Fibroblast of lung (primary cell): ENCODE measurements around the gene AGAP2. TPM values are rescaled to one million over a fixed set of nuclear protein-coding genes. Genes with fewer than 3 reads are reported as not detected.

Experiments
- DNase-seq, 2 donors: peaks; one replicate each; pipeline versions ENCODE4 v3.0.0 to v3.0.0-alpha.2; 2010; ENCODE audit warnings: low read depth in 2 of 2
- H2AFZ ChIP-seq: 2 replicates; pipeline ENCODE4 v1.5.1; 2012; ENCODE audit warnings: low read length, control low read depth, inconsistent platforms
- H3K27ac ChIP-seq: 2 replicates; pipeline ENCODE4 v1.5.1; 2011; ENCODE audit warnings: low read length, control low read depth; ENCODE audit not compliant: insufficient read depth
- H3K27me3 ChIP-seq: 2 replicates; pipeline ENCODE4 v1.5.1; 2011; ENCODE audit warnings: mild to moderate bottlenecking, low read length; ENCODE audit not compliant: control insufficient read depth, insufficient read depth
- H3K36me3 ChIP-seq: 2 replicates; pipeline ENCODE4 v1.5.1; 2011; ENCODE audit warnings: low read length; ENCODE audit not compliant: control insufficient read depth, insufficient read depth
- H3K4me1 ChIP-seq: 2 replicates; pipeline ENCODE4 v1.5.1; 2011; ENCODE audit warnings: low read length; ENCODE audit not compliant: control insufficient read depth, insufficient read depth; ENCODE audit errors: extremely low read depth
- H3K4me2 ChIP-seq: 2 replicates; pipeline ENCODE4 v1.5.1; 2011; ENCODE audit warnings: low read length, control low read depth; ENCODE audit not compliant: insufficient read depth; ENCODE audit errors: extremely low read depth
- H3K4me3 ChIP-seq, 4 experiments: fragments of 200-600 bp in 1 of 4; sonication (generic) in 1 of 4; replicated peaks in 1 of 4; 2 replicates each; pipeline ENCODE4 v1.5.1; 2011 to 2016; ENCODE audit warnings: low read length in 4 of 4, low read depth in 3 of 4, mild to moderate bottlenecking in 3 of 4, control low read depth in 2 of 4, inconsistent platforms in 1 of 4, mixed read lengths in 1 of 4; ENCODE audit not compliant: insufficient read depth in 1 of 4; ENCODE audit errors: control extremely low read depth in 1 of 4
- H3K79me2 ChIP-seq: 2 replicates; pipeline ENCODE4 v1.5.1; 2012; ENCODE audit warnings: mild to moderate bottlenecking, low read length, inconsistent platforms; ENCODE audit not compliant: control insufficient read depth, insufficient read depth
- H3K9ac ChIP-seq: 2 replicates; pipeline ENCODE4 v1.5.1; 2011; ENCODE audit warnings: mild to moderate bottlenecking, low read length, control low read depth; ENCODE audit not compliant: insufficient read depth
- H3K9me3 ChIP-seq: 2 replicates; pipeline ENCODE4 v1.5.1; 2012; ENCODE audit warnings: low read depth, low read length; ENCODE audit not compliant: control insufficient read depth, insufficient read depth
- H4K20me1 ChIP-seq: 2 replicates; pipeline ENCODE4 v1.5.1; 2011; ENCODE audit warnings: low read length; ENCODE audit not compliant: control insufficient read depth, insufficient read depth; ENCODE audit errors: extremely low read depth
- CTCF ChIP-seq, 2 donors: IDR thresholded peaks in 1 of 2; conservative IDR thresholded peaks in 1 of 2; 1 replicate in 1 of 2; 2 replicates in 1 of 2; pipeline ENCODE4 v1.5.1; 2011 to 2012; ENCODE audit warnings: low read length in 2 of 2, control low read depth in 1 of 2, inconsistent platforms in 1 of 2, low read depth in 1 of 2, mild to moderate bottlenecking in 1 of 2
- EZH2 ChIP-seq: IDR thresholded peaks from 2 replicates; pipeline ENCODE4 v1.5.1; 2012; ENCODE audit warnings: low read length, control low read depth, mild to moderate bottlenecking; ENCODE audit errors: missing control alignments
- polyA plus RNA-seq, 2 donors: library from polyadenylated mRNA; depleted of rRNA in 1 of 2; stranded (reverse) in 1 of 2; unstranded in 1 of 2; fragments of >200 nt; gene quantifications; 2 replicates each; pipeline ENCODE4 v1.2.1, GENCODE V29; 2011 to 2012; ENCODE audit warnings: missing spikeins in 1 of 2
- total RNA-seq: library from RNA; depleted of rRNA; stranded (reverse); fragments of >200 nt; gene quantifications from 2 replicates; pipeline ENCODE4 v1.2.1, GENCODE V29; 2014

AGAP2 gene
- total and polyA plus RNA-seq, 2 donors (not counting 1 experiment from before 2014, with no cell fraction given): 0.05 to 0.17 TPM

- Histone ChIP-seq H3K4me3 (peak within 1 kb of the TSS; percentile 91 to 100 (median 93)), H3K36me3 (peaks cover 3% of the 10 kb centered on the region), H3K27ac (peak within 1 kb of the TSS; percentile 64), H3K4me1 (no peaks in the 10 kb centered on the region), H4K20me1 (no peaks in the 10 kb centered on the region), H3K79me2 (peaks cover 16% of the 10 kb centered on the region), H3K9me3 (no peaks in the 10 kb centered on the region), H3K4me2 (peak within 1 kb of the TSS; percentile 99), H3K9ac (peak within 1 kb of the TSS; percentile 72), H3K27me3 (no peaks in the 10 kb centered on the region), H2AFZ (peak within 1 kb of the TSS; percentile 81)
- TF ChIP-seq EZH2 (no peak), CTCF (conservative IDR thresholded peaks at IDR 0.05 in 1 of 2, IDR thresholded peaks at IDR 0.05 in 1 of 2; ENCODE audit: low read depth in 1 of 2, low read length in 2 of 2) (peak; percentile 88 to 89)
- DNase-seq: peak; percentile 92 to 94
These were observed 44.3 kb upstream of the AGAP2 start, which contains the start of gene TSFM for GRCh38 chr12:57782608-57783465. Gene TSFM (plus strand): TSS chr12:57782787. CDS start chr12:57782802, 15 bp downstream.

GRCh38 chr12:57782243-57782607 is 43.7 kb upstream of the AGAP2 start:
- Histone ChIP-seq H4K20me1 (no peaks in the 10 kb centered on the region), H3K9ac (no peak overlapping the region), H3K36me3 (peaks cover 3% of the 10 kb centered on the region), H3K27ac (no peak overlapping the region), H3K4me3 (peak overlapping the region in 1 of 4 experiments; percentile 100), H3K9me3 (no peaks in the 10 kb centered on the region), H2AFZ (no peak overlapping the region), H3K4me2 (no peak overlapping the region), H3K4me1 (no peaks in the 10 kb centered on the region), H3K79me2 (peaks cover 16% of the 10 kb centered on the region), H3K27me3 (no peaks in the 10 kb centered on the region)
- no peak for DNase-seq
- TF ChIP-seq CTCF (conservative IDR thresholded peaks at IDR 0.05 in 1 of 2, IDR thresholded peaks at IDR 0.05 in 1 of 2; ENCODE audit: low read depth in 1 of 2, low read length in 2 of 2): no peak
- no peak for TF ChIP-seq EZH2

GRCh38 chr12:57781801-57782200 is 43.3 kb upstream of the AGAP2 start:
- H3K9ac ChIP-seq: no peak overlapping the region
- H4K20me1 ChIP-seq: no peaks in the 10 kb centered on the region
- H3K27ac ChIP-seq: no peak overlapping the region
- H3K79me2 ChIP-seq: peaks cover 16% of the 10 kb centered on the region
- no peaks in the 10 kb centered on the region for H3K4me1 ChIP-seq
- DNase-seq: no peak
- TF ChIP-seq CTCF (conservative IDR thresholded peaks at IDR 0.05 in 1 of 2, IDR thresholded peaks at IDR 0.05 in 1 of 2; ENCODE audit: low read depth in 1 of 2, low read length in 2 of 2): no peak
- TF ChIP-seq EZH2: no peak
- peaks cover 3% of the 10 kb centered on the region for H3K36me3 ChIP-seq
- no peaks in the 10 kb centered on the region for H3K27me3 ChIP-seq
- H2AFZ ChIP-seq: no peak overlapping the region
- no peaks in the 10 kb centered on the region for H3K9me3 ChIP-seq
- H3K4me2 ChIP-seq: no peak overlapping the region
- no peak overlapping the region for H3K4me3 ChIP-seq
